Stimulated activated naive B cell treated with anti-CD40 and anti-IgM and Interleukin-4, amounts not matched to agents 10 μg/mL and 1 μg/mL and 100 μg/mL, for 72 hours (primary cell): ENCODE data around the gene COPS8.
A peak's percentile ranks its signal among the peaks of the same experiment; 100 is the strongest.

Source experiments
- ATAC-seq, 2 donors: fragments of 150-1000 bp; cut with Tn5 transposase; replicated peaks; 2 replicates each; pipeline ENCODE4 v1.10.0; 2021; ENCODE audit warnings: moderate library complexity in 1 of 2
- DNase-seq: peaks from one replicate; pipeline ENCODE4 v3.0.0; 2021
- H3K27ac Mint-ChIP-seq: one replicate; pipeline ENCODE4 v1.8.0; 2022; ENCODE audit warnings: mild to moderate bottlenecking, mixed read lengths
- H3K27me3 Mint-ChIP-seq, 2 donors: one replicate each; pipeline ENCODE4 v1.8.0; 2022; ENCODE audit warnings: mixed read lengths in 2 of 2
- H3K36me3 Mint-ChIP-seq, 2 donors: one replicate each; pipeline ENCODE4 v1.8.0; 2022; ENCODE audit warnings: mixed read lengths in 2 of 2, mild to moderate bottlenecking in 1 of 2
- H3K4me1 Mint-ChIP-seq, 2 donors: one replicate each; pipeline ENCODE4 v1.8.0; 2022; ENCODE audit warnings: mixed read lengths in 2 of 2, mild to moderate bottlenecking in 1 of 2
- H3K4me3 Mint-ChIP-seq, 2 donors: one replicate each; pipeline ENCODE4 v1.8.0; 2022; ENCODE audit warnings: mild to moderate bottlenecking in 2 of 2, mixed read lengths in 2 of 2, moderate library complexity in 1 of 2
- H3K9me3 Mint-ChIP-seq, 2 donors: one replicate each; pipeline ENCODE4 v1.8.0; 2022; ENCODE audit warnings: mixed read lengths in 2 of 2, mild to moderate bottlenecking in 1 of 2

Gene COPS8

GRCh38 chr2:237057893-237058300, 27.8 kb upstream of the COPS8 start:
- H3K36me3 Mint-ChIP-seq, result no peaks in the 10 kb centered on the region

GRCh38 chr2:237058423-237058822, 27.3 kb upstream of the COPS8 start:
- no peak overlapping the region for H3K27ac Mint-ChIP-seq
- H3K4me3 Mint-ChIP-seq, result peak overlapping the region in 1 of 2 donors; percentile 50
- DNase-seq, result no peak

More at GRCh38 chr2:237057893-237058300, 27.8 kb upstream of the COPS8 start:
- no peaks in the 10 kb centered on the region for H3K9me3 Mint-ChIP-seq
- no peak for DNase-seq
- H3K27me3 Mint-ChIP-seq, result peaks cover 10 to 19% of the 10 kb centered on the region in 2 donors
- peak; percentile 49 to 57 for ATAC-seq
- peaks cover 19 to 38% of the 10 kb centered on the region in 2 donors for H3K4me1 Mint-ChIP-seq
- no peak overlapping the region for H3K4me3 Mint-ChIP-seq
- no peak overlapping the region for H3K27ac Mint-ChIP-seq

GRCh38 chr2:237059155-237059875, 26.4 kb upstream of the COPS8 start:
- peak overlapping the region; percentile 18 to 52 for H3K4me3 Mint-ChIP-seq
- ATAC-seq (peak; percentile 84 to 86), DNase-seq (no peak)
- no peaks in the 10 kb centered on the region for H3K9me3 Mint-ChIP-seq
- peaks cover 19 to 38% of the 10 kb centered on the region in 2 donors for H3K4me1 Mint-ChIP-seq
- H3K36me3 Mint-ChIP-seq, result no peaks in the 10 kb centered on the region
- H3K27me3 Mint-ChIP-seq, result peaks cover 10 to 15% of the 10 kb centered on the region in 2 donors
- H3K27ac Mint-ChIP-seq, result no peak overlapping the region

More at GRCh38 chr2:237058423-237058822, 27.3 kb upstream of the COPS8 start:
- ATAC-seq, result no peak
- H3K27me3 Mint-ChIP-seq, result peaks cover 10 to 15% of the 10 kb centered on the region in 2 donors
- H3K9me3 Mint-ChIP-seq, result no peaks in the 10 kb centered on the region
- H3K36me3 Mint-ChIP-seq, result no peaks in the 10 kb centered on the region
- peaks cover 19 to 38% of the 10 kb centered on the region in 2 donors for H3K4me1 Mint-ChIP-seq

GRCh38 chr2:237060534-237061312, 25.0 kb upstream of the COPS8 start:
- no peak overlapping the region for H3K4me3 Mint-ChIP-seq
- DNase-seq (no peak), ATAC-seq (peak in 1 of 2 donors; percentile 32)
- H3K27me3 Mint-ChIP-seq, result peaks cover 10 to 15% of the 10 kb centered on the region in 2 donors
- no peaks in the 10 kb centered on the region for H3K9me3 Mint-ChIP-seq
- peaks cover 19 to 38% of the 10 kb centered on the region in 2 donors for H3K4me1 Mint-ChIP-seq
- peak overlapping the region; percentile 88 for H3K27ac Mint-ChIP-seq
- H3K36me3 Mint-ChIP-seq, result no peaks in the 10 kb centered on the region

- DNase-seq, result no peak
- Mint-ChIP-seq H3K27me3 (peaks cover 10 to 12% of the 10 kb centered on the region in 2 donors), H3K27ac (peak overlapping the region; percentile 88), H3K4me3 (no peak overlapping the region), H3K36me3 (no peaks in the 10 kb centered on the region), H3K9me3 (no peaks in the 10 kb centered on the region), H3K4me1 (peaks cover 19 to 38% of the 10 kb centered on the region in 2 donors)
- no peak for ATAC-seq
These were observed 24.3 kb upstream of the COPS8 start for GRCh38 chr2:237061356-237061755.

GRCh38 chr2:237062585-237062984, 23.1 kb upstream of the COPS8 start:
- H3K27me3 Mint-ChIP-seq, result peaks cover 7 to 8% of the 10 kb centered on the region in 2 donors
- H3K9me3 Mint-ChIP-seq, result no peaks in the 10 kb centered on the region
- no peak overlapping the region for H3K4me3 Mint-ChIP-seq
- ATAC-seq (no peak), DNase-seq (no peak)
- no peaks in the 10 kb centered on the region for H3K36me3 Mint-ChIP-seq
- peaks cover 19 to 37% of the 10 kb centered on the region in 2 donors for H3K4me1 Mint-ChIP-seq
- no peak overlapping the region for H3K27ac Mint-ChIP-seq

GRCh38 chr2:237064203-237065070, 21.3 kb upstream of the COPS8 start:
- Mint-ChIP-seq H3K9me3 (no peaks in the 10 kb centered on the region), H3K27ac (no peak overlapping the region), H3K36me3 (no peaks in the 10 kb centered on the region), H3K4me3 (no peak overlapping the region), H3K4me1 (peaks cover 9 to 19% of the 10 kb centered on the region in 2 donors), H3K27me3 (peaks cover 7 to 8% of the 10 kb centered on the region in 2 donors)
- ATAC-seq, result no peak
- no peak for DNase-seq

GRCh38 chr2:237065071-237065377, 20.7 kb upstream of the COPS8 start:
- H3K9me3 Mint-ChIP-seq, result no peaks in the 10 kb centered on the region
- H3K27ac Mint-ChIP-seq, result no peak overlapping the region
- ATAC-seq, result peak; percentile 52 to 63
- peaks cover 7 to 8% of the 10 kb centered on the region in 2 donors for H3K27me3 Mint-ChIP-seq
- no peaks in the 10 kb centered on the region for H3K36me3 Mint-ChIP-seq
- DNase-seq, result no peak
- peaks cover 7 to 13% of the 10 kb centered on the region in 2 donors for H3K4me1 Mint-ChIP-seq
- no peak overlapping the region for H3K4me3 Mint-ChIP-seq

- DNase-seq, result no peak
- no peak for ATAC-seq
- H3K27me3 Mint-ChIP-seq, result peaks cover 1 to 2% of the 10 kb centered on the region in 2 donors
- no peaks in the 10 kb centered on the region for H3K36me3 Mint-ChIP-seq
- H3K4me1 Mint-ChIP-seq, result peaks cover 0 to 1% of the 10 kb centered on the region in 2 donors
- H3K27ac Mint-ChIP-seq, result no peak overlapping the region
- no peaks in the 10 kb centered on the region for H3K9me3 Mint-ChIP-seq
- no peak overlapping the region for H3K4me3 Mint-ChIP-seq
These were observed 19.3 kb upstream of the COPS8 start for GRCh38 chr2:237066396-237066795.

GRCh38 chr2:237068005-237068576, 17.6 kb upstream of the COPS8 start:
- Mint-ChIP-seq H3K4me1 (no peaks in the 10 kb centered on the region), H3K27ac (no peak overlapping the region), H3K4me3 (no peak overlapping the region), H3K27me3 (no peaks in the 10 kb centered on the region), H3K9me3 (no peaks in the 10 kb centered on the region), H3K36me3 (no peaks in the 10 kb centered on the region)
- ATAC-seq (no peak), DNase-seq (no peak)

- ATAC-seq, result peak in 1 of 2 donors; percentile 46
- DNase-seq, result peak; percentile 39
- Mint-ChIP-seq H3K9me3 (no peaks in the 10 kb centered on the region), H3K36me3 (no peaks in the 10 kb centered on the region), H3K27me3 (no peaks in the 10 kb centered on the region), H3K4me1 (no peaks in the 10 kb centered on the region), H3K27ac (no peak overlapping the region), H3K4me3 (no peak overlapping the region)
These were observed 13.4 kb upstream of the COPS8 start for GRCh38 chr2:237072067-237072931.

GRCh38 chr2:237073552-237073951, 12.1 kb upstream of the COPS8 start:
- H3K4me3 Mint-ChIP-seq, result no peak overlapping the region
- no peaks in the 10 kb centered on the region for H3K36me3 Mint-ChIP-seq
- DNase-seq (no peak), ATAC-seq (no peak)
- no peaks in the 10 kb centered on the region for H3K4me1 Mint-ChIP-seq
- no peaks in the 10 kb centered on the region for H3K9me3 Mint-ChIP-seq
- no peak overlapping the region for H3K27ac Mint-ChIP-seq
- no peaks in the 10 kb centered on the region for H3K27me3 Mint-ChIP-seq
